IMR-90 (cell line): Measurements from ENCODE around the gene ZNF248. TPM values are rescaled to one million over a fixed set of nuclear protein-coding genes. Genes with fewer than 3 reads are reported as not detected.

Experiments used
- ATAC-seq: fragments of 200-7000 bp; cut with Tn5 transposase; 2 replicates; pipeline ENCODE4 v1.9.1; 2020; ENCODE audit warnings: low read depth, mild to moderate bottlenecking, moderate library complexity
- BruUV-seq: library from RNA; stranded (reverse); fragments of 400-500 nt; replicated peaks from 2 replicates; lab custom pipeline; 2021; lab: Mats Ljungman, UMichigan
- CTCF ChIA-PET: fragments of 300-600 bp; formaldehyde crosslinking; extraction: SDS; loops from one replicate; lab custom pipeline; 2021; ENCODE audit warnings: antibody characterized with exemption; lab: Yijun Ruan, JAX
- POLR2A ChIA-PET: fragments of 300-600 bp; sonication (Branson Sonifier 250); formaldehyde crosslinking; loops from one replicate; lab custom pipeline; 2022; ENCODE audit warnings: antibody characterized with exemption; ENCODE audit not compliant: unreplicated experiment; lab: Charles Lee
- DNase-seq: peaks from one replicate; pipeline ENCODE4 v3.0.0; 2013
- H2AFZ ChIP-seq: replicated peaks from 2 replicates; pipeline ENCODE3; 2013; ENCODE audit warnings: low read length, mild to moderate bottlenecking; ENCODE audit not compliant: poor library complexity
- H2AK5ac ChIP-seq: 2 replicates; pipeline ENCODE4 v1.6.1; 2013; ENCODE audit warnings: low read depth, low read length, inconsistent platforms
- H2AK9ac ChIP-seq: replicated peaks from 2 replicates; pipeline ENCODE3; 2013; ENCODE audit warnings: mild to moderate bottlenecking, low read depth, low read length, moderate library complexity; ENCODE audit not compliant: poor library complexity
- H2BK120ac ChIP-seq: 2 replicates; pipeline ENCODE4 v1.6.1; 2013; ENCODE audit warnings: low read depth, low read length, inconsistent platforms
- H2BK15ac ChIP-seq: 3 replicates; pipeline ENCODE4 v1.6.1; 2013; ENCODE audit warnings: low read depth, low read length, inconsistent platforms
- H2BK20ac ChIP-seq: 2 replicates; pipeline ENCODE4 v1.6.1; 2013; ENCODE audit warnings: low read depth, mild to moderate bottlenecking, inconsistent platforms, low read length, moderate library complexity
- H2BK5ac ChIP-seq: 2 replicates; pipeline ENCODE4 v1.6.1; 2013; ENCODE audit warnings: mild to moderate bottlenecking, low read depth, low read length, inconsistent platforms; ENCODE audit not compliant: poor library complexity, severe bottlenecking
- H3K14ac ChIP-seq: replicated peaks from 2 replicates; pipeline ENCODE4 v1.6.1; 2013; ENCODE audit warnings: low read depth, low read length, inconsistent platforms
- H3K18ac ChIP-seq: 2 replicates; pipeline ENCODE4 v1.6.1; 2013; ENCODE audit warnings: low read depth, low read length, control low read depth
- H3K23ac ChIP-seq: 2 replicates; pipeline ENCODE4 v1.6.1; 2013; ENCODE audit warnings: low read depth, low read length, inconsistent platforms
- H3K27ac ChIP-seq: 2 replicates; pipeline ENCODE4 v1.5.1; 2013; ENCODE audit warnings: mild to moderate bottlenecking, control low read depth, low read length; ENCODE audit not compliant: insufficient read depth
- H3K27me3 ChIP-seq: 2 replicates; pipeline ENCODE4 v1.6.1; 2013; ENCODE audit warnings: low read length; ENCODE audit not compliant: control insufficient read depth, insufficient read depth
- H3K36me3 ChIP-seq: 2 replicates; pipeline ENCODE4 v1.6.1; 2013; ENCODE audit warnings: low read length, mixed read lengths; ENCODE audit not compliant: control insufficient read depth, insufficient read depth
- H3K4ac ChIP-seq: 2 replicates; pipeline ENCODE4 v1.6.1; 2013; ENCODE audit warnings: low read depth, low read length, inconsistent platforms
- H3K4me1 ChIP-seq: 2 replicates; pipeline ENCODE4 v1.6.1; 2013; ENCODE audit warnings: low read length, mixed read lengths; ENCODE audit not compliant: control insufficient read depth, insufficient read depth
- H3K4me2 ChIP-seq: 2 replicates; pipeline ENCODE4 v1.6.1; 2013; ENCODE audit warnings: low read depth, mild to moderate bottlenecking, control low read depth, low read length, moderate library complexity
- H3K4me3 ChIP-seq: 2 replicates; pipeline ENCODE4 v1.5.1; 2013; ENCODE audit warnings: low read depth, mild to moderate bottlenecking, control low read depth, low read length, moderate library complexity; ENCODE audit not compliant: insufficient read depth
- H3K56ac ChIP-seq: 2 replicates; pipeline ENCODE4 v1.6.1; 2013; ENCODE audit warnings: low read length, inconsistent platforms; ENCODE audit not compliant: insufficient read depth; ENCODE audit errors: extremely low read depth
- H3K79me1 ChIP-seq, 2 experiments: 2 replicates each; pipeline ENCODE4 v1.6.1; 2013; ENCODE audit warnings: low read length in 2 of 2, inconsistent platforms in 1 of 2, low read depth in 1 of 2
- H3K9ac ChIP-seq: 2 replicates; pipeline ENCODE4 v1.6.1; 2013; ENCODE audit warnings: low read depth, low read length, control low read depth
- H3K9me1 ChIP-seq: 2 replicates; pipeline ENCODE4 v1.6.1; 2013; ENCODE audit warnings: low read length, inconsistent platforms; ENCODE audit not compliant: insufficient read depth
- H3K9me3 ChIP-seq: 2 replicates; pipeline ENCODE4 v1.6.1; 2013; ENCODE audit warnings: low read length; ENCODE audit not compliant: control insufficient read depth, insufficient read depth
- H4K20me1 ChIP-seq: 2 replicates; pipeline ENCODE4 v1.6.1; 2013; ENCODE audit warnings: low read length, inconsistent platforms; ENCODE audit not compliant: insufficient read depth
- H4K5ac ChIP-seq: 2 replicates; pipeline ENCODE4 v1.6.1; 2013; ENCODE audit warnings: mild to moderate bottlenecking, low read depth, low read length, control low read depth
- H4K8ac ChIP-seq, 2 experiments: 2 replicates each; pipeline ENCODE4 v1.6.1; 2013; ENCODE audit warnings: low read depth in 2 of 2, low read length in 2 of 2, control low read depth in 1 of 2, inconsistent platforms in 1 of 2
- H4K91ac ChIP-seq: 2 replicates; pipeline ENCODE4 v1.6.1; 2013; ENCODE audit warnings: low read depth, low read length, inconsistent platforms; ENCODE audit not compliant: insufficient read depth
- BHLHE40 ChIP-seq: fragments of 150-350 bp; IDR thresholded peaks from 2 replicates; pipeline ENCODE4 v1.6.1; 2016; ENCODE audit warnings: mild to moderate bottlenecking, low read depth, low read length
- CEBPB ChIP-seq: IDR thresholded peaks from 2 replicates; pipeline ENCODE4 v1.6.1; 2012; ENCODE audit warnings: low read depth, low read length, improper control_type of control experiment
- CHD1 ChIP-seq: IDR thresholded peaks from 2 replicates; pipeline ENCODE4 v1.6.1; 2012; ENCODE audit warnings: low read depth, low read length, improper control_type of control experiment
- CTCF ChIP-seq: conservative IDR thresholded peaks from 2 replicates; pipeline ENCODE4 v1.5.1; 2012; ENCODE audit warnings: mild to moderate bottlenecking, low read depth, low read length, improper control_type of control experiment
- FOS ChIP-seq: fragments of 150-350 bp; IDR thresholded peaks from 2 replicates; pipeline ENCODE4 v1.6.1; 2016; ENCODE audit warnings: low read depth, low read length
- MAFK ChIP-seq: IDR thresholded peaks from 2 replicates; pipeline ENCODE4 v1.6.1; 2012; ENCODE audit warnings: low read depth, low read length, improper control_type of control experiment
- MAZ ChIP-seq: IDR thresholded peaks from 2 replicates; pipeline ENCODE4 v1.6.1; 2012; ENCODE audit warnings: low read depth, mild to moderate bottlenecking, low read length, improper control_type of control experiment, moderate library complexity, borderline replicate concordance
- MXI1 ChIP-seq: IDR thresholded peaks from 2 replicates; pipeline ENCODE4 v1.6.1; 2012; ENCODE audit warnings: low read depth, mild to moderate bottlenecking, low read length, moderate library complexity, borderline replicate concordance
- NFE2L2 ChIP-seq: fragments of 150-350 bp; IDR thresholded peaks from 2 replicates; pipeline ENCODE4 v1.6.1; 2016; ENCODE audit warnings: low read depth, mild to moderate bottlenecking, low read length
- POLR2A ChIP-seq: IDR thresholded peaks from 2 replicates; pipeline ENCODE4 v1.6.1; 2012; ENCODE audit warnings: mild to moderate bottlenecking, low read depth, low read length
- RAD21 ChIP-seq: IDR thresholded peaks from 2 replicates; pipeline ENCODE4 v1.6.1; 2012; ENCODE audit warnings: low read length, improper control_type of control experiment
- RCOR1 ChIP-seq: IDR thresholded peaks from 2 replicates; pipeline ENCODE4 v1.6.1; 2012; ENCODE audit warnings: mild to moderate bottlenecking, low read length, improper control_type of control experiment; ENCODE audit not compliant: insufficient replicate concordance
- RFX5 ChIP-seq: IDR thresholded peaks from 2 replicates; pipeline ENCODE4 v1.8.0; 2012; ENCODE audit warnings: low read depth, mild to moderate bottlenecking, low read length, moderate library complexity
- SMC3 ChIP-seq: fragments of 150-350 bp; IDR thresholded peaks from 2 replicates; pipeline ENCODE4 v1.6.1; 2016; ENCODE audit warnings: low read depth, mild to moderate bottlenecking, antibody characterized with exemption, low read length, moderate library complexity
- WGBS, 2 experiments: methylation state at CpG; one replicate each; pipeline versions ENCODE4 v1.1.5 to v1.1.7; 2013; ENCODE audit warnings: missing lambda C conversion rate in 2 of 2; ENCODE audit not compliant: insufficient read length in 1 of 2; ENCODE audit errors: extremely low coverage in 2 of 2; 5-methylcytosine and 5-hydroxymethylcytosine counted together
- dilution Hi-C: fragments of 300-500 bp; cut with HindIII; formaldehyde crosslinking; loops from one replicate; pipeline ENCODE4 v1.14.3; 2018; ENCODE audit warnings: low sequenced_read_pairs; ENCODE audit not compliant: unreplicated experiment
- in situ Hi-C: fragments of 300-500 bp; cut with MboI; formaldehyde crosslinking; loops from 3 replicates; pipeline ENCODE4 v1.14.3; 2019; ENCODE audit warnings: low sequenced_read_pairs, inconsistent platforms, mixed read lengths
- intact Hi-C: fragments of 100-400 bp; cut with micrococcal nuclease; formaldehyde crosslinking; loops from 2 replicates; pipeline ENCODE4 v1.10.0; 2022
- polyA plus RNA-seq, 3 experiments: library from polyadenylated mRNA; depleted of rRNA; stranded (reverse); fragments of >200 nt; gene quantifications; 2 replicates each; pipeline ENCODE4 v1.2.3, GENCODE V29; 2012; ENCODE audit warnings: low replicate concordance in 1 of 3
- total RNA-seq: library from RNA; depleted of rRNA; stranded (reverse); fragments of >200 nt; gene quantifications from 2 replicates; pipeline ENCODE4 v1.2.3, GENCODE V29; 2012
- TF ChIP-seq, protein P1 (sequence below): fragments of 150-350 bp; IDR thresholded peaks from 2 replicates; pipeline ENCODE4 v1.6.1; 2017; ENCODE audit warnings: mild to moderate bottlenecking, antibody characterized with exemption, low read length, low read depth
- TF ChIP-seq, protein P2 (sequence below): fragments of 150-350 bp; IDR thresholded peaks from 2 replicates; pipeline ENCODE4 v1.6.1; 2016; ENCODE audit warnings: low read depth, mild to moderate bottlenecking, low read length, moderate library complexity, borderline replicate concordance

Gene ZNF248
- total and polyA plus RNA-seq, 2 of the 4 experiments (the other 2 are of a cell fraction) = 5.1 to 5.7 TPM

- H4K8ac ChIP-seq = no peak overlapping the region
- H3K27ac ChIP-seq = no peak overlapping the region
- CTCF ChIA-PET = no interaction called here
- intact Hi-C loops (no loop called here), in situ Hi-C loops (no loop called here), dilution Hi-C loops (no loop called here)
- DNase-seq (no peak), ATAC-seq (no peak)
- no peak overlapping the region for H2BK20ac ChIP-seq
- no peak overlapping the region for H2AK9ac ChIP-seq
- POLR2A ChIA-PET = no interaction called here
- no peak overlapping the region for H3K4me2 ChIP-seq
- no peak overlapping the region for H3K9ac ChIP-seq
- no peak overlapping the region for H3K4me3 ChIP-seq
- H3K9me3 ChIP-seq = peaks cover 4% of the 10 kb centered on the region
- H3K18ac ChIP-seq = no peak overlapping the region
- H4K5ac ChIP-seq = no peak overlapping the region
- H3K14ac ChIP-seq = no peak overlapping the region
- H3K9me1 ChIP-seq = no peaks in the 10 kb centered on the region
- H3K36me3 ChIP-seq = no peaks in the 10 kb centered on the region
- H2BK15ac ChIP-seq = no peak overlapping the region
- no peak overlapping the region for H3K4ac ChIP-seq
- no CpG with 5 or more reads among the region's 2 CpGs for WGBS, 2 experiments
- H3K4me1 ChIP-seq = no peaks in the 10 kb centered on the region
- no peak overlapping the region for H2BK120ac ChIP-seq
- H2AK5ac ChIP-seq = no peak overlapping the region
- H3K79me1 ChIP-seq = no peaks in the 10 kb centered on the region
- no peaks in the 10 kb centered on the region for H3K27me3 ChIP-seq
- no peak overlapping the region for H2BK5ac ChIP-seq
- no peak overlapping the region for H2AFZ ChIP-seq
- TF ChIP-seq, protein P1, sequence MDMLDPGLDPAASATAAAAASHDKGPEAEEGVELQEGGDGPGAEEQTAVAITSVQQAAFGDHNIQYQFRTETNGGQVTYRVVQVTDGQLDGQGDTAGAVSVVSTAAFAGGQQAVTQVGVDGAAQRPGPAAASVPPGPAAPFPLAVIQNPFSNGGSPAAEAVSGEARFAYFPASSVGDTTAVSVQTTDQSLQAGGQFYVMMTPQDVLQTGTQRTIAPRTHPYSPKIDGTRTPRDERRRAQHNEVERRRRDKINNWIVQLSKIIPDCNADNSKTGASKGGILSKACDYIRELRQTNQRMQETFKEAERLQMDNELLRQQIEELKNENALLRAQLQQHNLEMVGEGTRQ = no peak
- TF ChIP-seq, protein P2, sequence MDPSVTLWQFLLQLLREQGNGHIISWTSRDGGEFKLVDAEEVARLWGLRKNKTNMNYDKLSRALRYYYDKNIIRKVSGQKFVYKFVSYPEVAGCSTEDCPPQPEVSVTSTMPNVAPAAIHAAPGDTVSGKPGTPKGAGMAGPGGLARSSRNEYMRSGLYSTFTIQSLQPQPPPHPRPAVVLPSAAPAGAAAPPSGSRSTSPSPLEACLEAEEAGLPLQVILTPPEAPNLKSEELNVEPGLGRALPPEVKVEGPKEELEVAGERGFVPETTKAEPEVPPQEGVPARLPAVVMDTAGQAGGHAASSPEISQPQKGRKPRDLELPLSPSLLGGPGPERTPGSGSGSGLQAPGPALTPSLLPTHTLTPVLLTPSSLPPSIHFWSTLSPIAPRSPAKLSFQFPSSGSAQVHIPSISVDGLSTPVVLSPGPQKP = no peak
- TF ChIP-seq RFX5 (no peak), FOS (no peak), NFE2L2 (no peak), CHD1 (no peak), MAFK (no peak), CTCF (no peak), RAD21 (no peak), BHLHE40 (no peak), SMC3 (no peak), MXI1 (no peak), RCOR1 (no peak), MAZ (no peak), POLR2A (no peak), CEBPB (no peak)
- H3K23ac ChIP-seq = no peak overlapping the region
- H4K91ac ChIP-seq = no peak overlapping the region
- no TSS peak for BruUV-seq
- no peaks in the 10 kb centered on the region for H4K20me1 ChIP-seq
- no peak overlapping the region for H3K56ac ChIP-seq
Observed at GRCh38 chr10:37789590-37789989, 67.8 kb downstream of the ZNF248 start.
